ENCODE data around the gene PDLIM3.

PDLIM3 gene

DNA sequence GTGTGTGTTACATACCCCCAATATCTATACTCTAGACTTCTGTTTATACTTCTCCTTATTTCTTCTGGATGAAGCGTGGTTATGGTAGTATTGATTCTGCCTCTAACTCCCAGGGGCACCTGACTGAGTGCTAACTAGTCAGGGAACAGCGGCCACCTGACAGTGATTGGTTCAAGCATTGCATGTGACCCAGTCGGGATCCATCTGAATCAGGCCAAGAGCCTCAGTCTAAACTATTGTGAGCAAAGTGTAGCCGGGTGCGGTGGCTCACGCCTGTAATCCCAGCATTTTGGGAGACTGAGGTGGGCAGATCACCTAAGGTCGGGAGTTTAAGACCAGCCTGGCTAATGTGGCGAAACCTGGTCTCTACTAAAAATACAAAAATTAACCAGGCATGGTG, 73.7 kb downstream of the PDLIM3 start:
- no peaks in the 10 kb centered on the region for H3K4me1 ChIP-seq (ENCODE audit: control insufficient read depth, insufficient read depth, low read length)
- no CpG with 5 or more reads among the region's 8 CpGs for WGBS (ENCODE audit: insufficient coverage, insufficient read length)
- no peaks in the 10 kb centered on the region for H3K27me3 ChIP-seq (ENCODE audit: control insufficient read depth, insufficient read depth, low read length)

DNA sequence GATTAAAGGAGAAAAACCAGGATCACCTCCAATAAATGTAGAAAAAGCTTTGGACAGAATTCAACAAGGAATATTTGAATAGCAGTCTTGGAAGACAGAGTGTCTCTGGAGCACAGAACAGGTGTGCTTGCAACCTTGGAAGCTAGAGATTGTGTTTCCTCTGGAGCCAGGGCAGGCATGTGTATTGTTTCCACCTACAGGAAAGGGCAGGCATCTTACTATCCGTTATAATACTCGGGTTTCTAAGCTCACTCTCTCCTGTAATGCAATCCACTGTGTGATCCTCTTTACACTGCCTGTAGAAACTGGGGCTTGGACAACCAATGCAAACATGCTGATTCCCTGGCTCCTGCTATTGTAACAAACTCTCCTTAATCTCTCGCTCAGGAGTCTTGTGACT, 78.2 kb downstream of the PDLIM3 start:
- no peak for DNase-seq (ENCODE audit: low read depth, low spot score)
- H3K4me1 ChIP-seq (ENCODE audit: control insufficient read depth, insufficient read depth, low read length), result no peaks in the 10 kb centered on the region
- H3K27me3 ChIP-seq (ENCODE audit: control insufficient read depth, insufficient read depth, low read length), result no peaks in the 10 kb centered on the region
- no peaks in the 10 kb centered on the region for H3K36me3 ChIP-seq (ENCODE audit: control insufficient read depth, insufficient read depth, low read length)
- H3K9me3 ChIP-seq (ENCODE audit: control insufficient read depth, insufficient read depth, low read length), result no peaks in the 10 kb centered on the region
- no peak overlapping the region for H3K4me3 ChIP-seq (ENCODE audit: low read length)
- WGBS (ENCODE audit: insufficient coverage, insufficient read length), result no CpG with 5 or more reads among the region's 3 CpGs
- H3K27ac ChIP-seq (ENCODE audit: low read length), result no peak overlapping the region

More for the DNA sequence above, 73.7 kb downstream of the PDLIM3 start:
- Histone ChIP-seq H3K27ac (ENCODE audit: low read length) (no peak overlapping the region), H3K36me3 (ENCODE audit: control insufficient read depth, insufficient read depth, low read length) (no peaks in the 10 kb centered on the region), H3K9me3 (ENCODE audit: control insufficient read depth, insufficient read depth, low read length) (no peaks in the 10 kb centered on the region), H3K4me3 (ENCODE audit: low read length) (no peak overlapping the region)
- no peak for DNase-seq (ENCODE audit: low read depth, low spot score)

- H3K36me3 ChIP-seq (ENCODE audit: control insufficient read depth, insufficient read depth, low read length), result no peaks in the 10 kb centered on the region
- H3K4me1 ChIP-seq (ENCODE audit: control insufficient read depth, insufficient read depth, low read length), result no peaks in the 10 kb centered on the region
- no peak overlapping the region for H3K27ac ChIP-seq (ENCODE audit: low read length)
- H3K4me3 ChIP-seq (ENCODE audit: low read length), result no peak overlapping the region
- no CpG with 5 or more reads among the region's 2 CpGs for WGBS (ENCODE audit: insufficient coverage, insufficient read length)
- no peaks in the 10 kb centered on the region for H3K9me3 ChIP-seq (ENCODE audit: control insufficient read depth, insufficient read depth, low read length)
- H3K27me3 ChIP-seq (ENCODE audit: control insufficient read depth, insufficient read depth, low read length), result no peaks in the 10 kb centered on the region
- no peak for DNase-seq (ENCODE audit: low read depth, low spot score)
Measured at GRCh38 chr4:185456131-185456530, 79.2 kb downstream of the PDLIM3 start.
